Endometrial microvascular endothelial cells (primary cell): ENCODE results near the gene ZNF552. TPM values are rescaled to one million over a fixed set of nuclear protein-coding genes. Genes with fewer than 3 reads are reported as not detected.

Experiments used
- in situ Hi-C: cut with HindIII; loops from 2 replicates; pipeline ENCODE4 v1.10.0; 2017; ENCODE audit warnings: low sequenced_read_pairs, low pct_unique_long_range_greater_than_20kb; ENCODE audit errors: inconsistent ontology term
- total RNA-seq: library from RNA; depleted of rRNA; stranded (reverse); fragments of >200 nt; gene quantifications from one replicate; pipeline ENCODE4 v1.2.3, GENCODE V29; 2015; ENCODE audit errors: inconsistent ontology term

Gene ZNF552
- total RNA-seq, 1 donor from 2014 or later, result 3.4 TPM

DNA sequence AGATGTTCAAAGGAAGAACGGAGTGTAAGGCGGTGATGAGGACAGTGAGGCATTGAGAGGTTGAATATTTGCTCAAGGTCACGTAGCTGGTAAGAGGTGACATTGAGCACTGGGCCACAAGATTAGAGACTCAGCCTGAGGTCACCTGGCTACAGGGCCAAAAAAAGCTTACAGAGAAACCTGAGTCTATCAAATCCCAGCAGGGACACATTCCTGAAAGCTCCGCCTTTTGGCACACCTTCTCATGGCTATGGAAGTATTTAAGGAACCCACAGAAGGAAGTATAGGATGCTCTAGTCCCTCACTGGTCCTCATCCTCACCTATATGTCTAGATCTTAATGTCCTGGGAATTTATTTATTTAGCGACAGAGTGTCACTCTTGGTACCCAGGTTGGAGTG is 27.8 kb downstream of the ZNF552 start:
- in situ Hi-C loops, result no loop called here

DNA sequence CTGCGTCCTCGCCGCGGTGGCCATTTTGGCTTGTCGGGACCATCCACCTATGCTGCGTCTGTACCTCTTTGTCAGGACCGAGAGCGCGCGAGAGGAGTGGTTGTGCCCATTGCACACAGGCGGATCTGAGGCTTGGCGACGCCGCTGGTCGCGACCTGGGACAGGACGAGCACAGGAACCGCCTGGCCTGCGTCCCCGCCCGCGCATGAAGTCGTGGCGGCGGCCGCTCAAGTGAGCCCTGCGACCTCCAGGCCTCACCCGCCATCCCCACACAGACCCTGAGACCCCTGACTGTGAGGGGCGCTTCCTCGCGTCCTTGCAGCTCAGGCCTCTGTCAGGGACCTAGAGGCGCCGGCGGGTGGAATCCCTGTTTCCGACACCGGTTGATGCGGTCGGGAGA is 28.4 kb downstream of the ZNF552 start:
- in situ Hi-C loops, result no loop called here

DNA sequence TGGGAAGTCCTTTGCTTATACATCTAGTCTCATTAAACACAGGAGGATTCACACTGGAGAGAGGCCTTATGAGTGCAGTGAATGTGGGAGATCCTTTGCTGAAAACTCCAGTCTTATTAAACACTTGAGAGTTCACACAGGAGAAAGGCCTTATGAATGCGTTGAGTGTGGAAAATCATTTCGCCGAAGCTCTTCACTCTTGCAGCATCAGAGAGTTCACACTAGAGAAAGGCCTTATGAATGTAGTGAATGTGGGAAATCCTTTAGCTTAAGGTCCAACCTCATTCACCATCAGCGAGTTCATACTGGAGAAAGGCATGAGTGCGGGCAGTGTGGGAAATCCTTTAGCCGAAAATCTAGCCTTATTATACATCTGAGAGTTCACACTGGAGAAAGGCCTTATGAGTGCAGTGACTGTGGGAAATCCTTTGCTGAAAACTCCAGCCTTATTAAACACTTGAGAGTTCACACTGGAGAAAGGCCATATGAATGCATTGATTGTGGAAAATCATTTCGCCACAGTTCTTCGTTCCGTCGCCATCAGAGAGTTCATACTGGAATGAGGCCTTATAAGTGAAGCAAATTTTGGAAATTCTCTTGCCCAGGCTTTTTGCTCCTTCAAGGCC is 35.4 kb downstream of the ZNF552 start:
- in situ Hi-C loops, result no loop called here

DNA sequence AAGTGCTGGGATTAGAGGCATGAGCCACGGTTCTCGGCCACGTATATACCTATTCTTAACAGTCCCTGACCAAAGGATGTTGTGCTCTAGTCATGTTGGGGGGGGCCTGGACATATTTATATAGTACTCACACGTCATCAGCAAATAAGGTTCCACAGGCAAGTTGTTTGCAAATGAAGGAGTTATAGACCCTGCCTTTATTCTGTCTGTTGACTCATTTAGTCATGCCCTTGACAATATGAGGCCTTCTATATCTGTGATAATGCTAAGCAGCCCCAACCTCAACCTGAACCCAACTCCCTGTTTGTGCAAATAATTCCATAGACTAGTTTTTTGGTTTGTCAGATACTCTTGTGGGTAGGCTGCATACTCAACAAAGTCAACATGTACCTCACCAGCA is 36.4 kb downstream of the ZNF552 start:
- in situ Hi-C loops, result no loop called here

DNA sequence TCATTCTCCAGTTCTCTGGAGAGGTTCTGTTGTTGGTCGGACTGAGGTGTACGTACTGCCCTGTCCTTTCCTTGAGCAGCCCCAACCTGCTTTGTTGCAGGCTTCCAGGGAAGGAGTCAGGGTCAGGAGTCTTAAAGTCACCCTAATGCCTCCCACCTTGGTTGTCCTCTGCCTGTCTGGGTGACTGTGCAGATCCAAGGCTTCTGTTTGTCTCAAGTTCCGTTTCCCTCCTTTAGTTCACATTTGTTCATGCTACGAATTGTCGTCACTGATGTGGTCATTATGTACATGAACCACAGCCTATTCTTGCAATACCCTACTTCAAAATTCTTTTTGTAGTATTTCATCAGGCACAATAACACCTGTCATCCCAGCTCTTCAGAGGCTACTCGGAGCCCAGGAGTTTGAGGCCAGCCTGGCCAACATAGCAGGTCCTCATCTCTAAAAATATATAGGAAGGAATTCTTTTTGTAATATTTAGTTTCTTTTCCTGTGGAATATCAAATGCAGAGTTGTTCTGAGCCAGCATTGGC is 37.9 kb downstream of the ZNF552 start:
- in situ Hi-C loops, result no loop called here

DNA sequence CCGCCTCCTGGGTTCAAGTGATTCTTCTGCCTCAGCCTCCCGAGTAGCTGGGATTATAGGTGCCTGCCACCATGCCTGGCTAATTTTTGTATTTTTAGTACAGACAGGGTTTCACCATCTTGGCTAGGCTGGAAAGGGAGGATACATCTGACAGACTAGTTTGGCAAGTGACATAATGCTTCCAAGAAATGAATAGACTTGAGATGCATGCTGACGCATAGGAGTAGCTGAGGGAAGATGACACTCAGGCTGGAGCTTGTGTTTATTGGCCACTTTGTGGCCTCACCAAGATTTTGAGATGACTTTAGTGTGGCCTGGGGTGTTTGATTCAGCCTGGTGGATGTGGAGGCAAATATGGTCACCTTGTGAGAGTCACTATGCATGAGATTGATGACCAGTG is 41.2 kb downstream of the ZNF552 start:
- in situ Hi-C loops, result no loop called here

DNA sequence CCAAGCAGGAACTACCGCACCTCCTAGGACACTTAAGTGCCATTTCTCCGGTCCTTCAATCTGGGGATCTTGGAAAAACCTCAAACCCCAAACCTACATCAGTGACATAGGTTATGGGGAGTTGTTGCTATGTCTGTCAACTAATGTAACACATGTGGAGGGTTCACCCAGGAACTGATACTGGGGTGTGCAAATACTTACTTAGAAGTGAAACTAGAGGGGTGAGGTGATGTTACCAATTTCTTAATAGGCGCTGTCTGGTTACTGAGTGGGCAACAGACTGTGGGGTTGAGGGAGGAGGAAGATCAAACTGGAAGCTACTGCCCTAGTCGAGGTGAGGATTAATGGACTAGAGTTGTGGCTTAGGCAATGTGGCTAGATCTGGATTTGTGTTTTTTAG is 43.3 kb downstream of the ZNF552 start:
- in situ Hi-C loops, result no loop called here

DNA sequence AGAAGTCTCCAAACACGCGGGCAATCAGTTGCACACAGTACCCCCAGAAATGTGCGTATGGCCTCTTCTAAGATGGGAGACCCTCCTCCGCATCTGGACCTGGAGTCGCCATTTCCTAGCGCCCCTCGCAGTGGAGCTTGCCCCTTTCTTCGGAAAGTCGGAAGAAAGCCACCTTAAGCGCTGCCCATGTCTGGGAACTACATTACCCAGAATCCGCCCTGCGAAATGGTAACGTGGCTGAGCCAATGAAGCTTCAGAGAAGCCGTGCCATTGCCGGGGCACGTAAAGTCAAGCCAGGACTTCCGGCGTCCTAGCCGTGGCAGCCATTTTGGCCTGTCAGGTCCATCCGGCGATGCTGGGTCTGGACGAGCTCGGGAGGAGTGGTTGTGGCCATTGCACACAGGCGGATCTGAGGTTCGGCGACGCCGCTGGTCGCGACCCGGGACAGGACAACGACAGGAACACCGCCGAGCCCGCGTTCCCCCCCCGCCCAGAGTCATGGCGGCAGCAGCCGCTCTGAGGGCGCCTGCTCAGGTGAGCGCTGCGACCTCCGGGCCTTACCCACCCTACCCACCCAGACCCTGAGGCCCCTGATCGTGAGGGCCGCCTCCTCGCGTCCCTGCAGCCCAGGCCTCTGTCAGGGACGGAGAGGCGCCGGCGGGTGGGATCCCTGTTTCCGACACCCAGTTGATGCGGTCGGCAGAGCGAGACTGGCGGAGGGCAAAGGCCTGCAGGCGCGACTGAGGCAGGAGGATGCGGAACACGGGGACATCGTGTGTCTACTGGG is 45.2 kb downstream of the ZNF552 start, which contains the start of gene ZNF586:
Gene ZNF586, plus strand, starts transcription at position 332 of the 787 bp plus-strand sequence. Its CDS starts 167 bp downstream, at position 499.
- in situ Hi-C loops, result no loop called here

DNA sequence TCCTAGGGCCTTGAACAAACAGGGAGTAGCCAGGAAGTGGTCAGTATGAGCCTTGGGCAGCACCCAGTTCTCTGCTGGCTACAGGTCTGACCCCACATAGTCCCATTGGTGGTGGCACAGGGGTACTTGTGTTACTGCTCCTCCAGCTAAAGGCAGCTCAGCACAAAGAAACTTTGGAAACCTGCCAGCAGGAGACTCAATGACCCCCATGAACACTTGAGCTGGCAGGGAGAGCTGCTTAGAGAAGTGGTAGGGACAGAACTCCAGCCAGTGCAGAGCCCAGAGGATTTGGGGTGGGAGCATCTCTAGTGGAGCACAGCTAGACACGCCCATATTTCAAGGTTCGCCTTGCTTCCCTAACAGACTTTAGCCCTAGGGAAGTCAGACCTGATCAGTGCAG is 55.6 kb downstream of the ZNF552 start:
- in situ Hi-C loops, result no loop called here

DNA sequence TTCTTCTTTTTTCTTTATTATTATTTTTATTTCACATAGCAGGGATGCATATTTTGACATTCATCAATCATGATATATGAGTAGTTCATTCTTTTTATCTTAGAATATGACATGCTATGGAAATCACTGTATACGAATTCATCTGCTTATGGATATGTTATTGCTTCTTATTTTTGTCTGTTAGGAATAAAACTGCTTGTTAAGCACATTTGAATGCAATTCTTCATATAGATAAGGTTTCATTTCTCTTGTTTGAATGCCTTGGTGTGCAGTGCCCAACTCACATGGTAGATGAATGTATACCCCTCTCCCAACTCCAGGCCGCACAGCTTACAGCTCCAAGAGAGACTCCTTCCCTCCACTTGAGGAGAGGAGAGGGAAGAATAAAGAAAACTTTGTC is 56.8 kb downstream of the ZNF552 start:
- in situ Hi-C loops, result no loop called here

Other genes with a start within 250 kb of the ZNF552 start
- gene ZNF416, start 236.0 kb downstream of the ZNF552 start, total RNA-seq, result 2.5 TPM
- 0.28 TPM for gene ZIK1, start 230.8 kb downstream of the ZNF552 start, total RNA-seq
- 14.5 TPM for gene ZNF530, start 215.0 kb downstream of the ZNF552 start, total RNA-seq
- 5.9 TPM for gene ZNF134, start 200.7 kb downstream of the ZNF552 start, total RNA-seq
- gene ZNF211, start 181.7 kb downstream of the ZNF552 start, total RNA-seq, result 1.7 TPM
- gene ZSCAN4, start 146.0 kb downstream of the ZNF552 start, total RNA-seq, result not detected
- gene ZNF551, start 132.9 kb downstream of the ZNF552 start, total RNA-seq, result 5.1 TPM
- under 0.01 TPM for gene ZNF154, start 105.7 kb downstream of the ZNF552 start, total RNA-seq
- gene ZNF671, start 87.3 kb downstream of the ZNF552 start, total RNA-seq, result 4.1 TPM
- 6.3 TPM for gene ZNF776, start 68.1 kb downstream of the ZNF552 start, total RNA-seq
- 11.5 TPM for gene ZNF586, start 45.2 kb downstream of the ZNF552 start, total RNA-seq
- gene ZNF587B, start 15.4 kb upstream of the ZNF552 start, total RNA-seq, result 7.4 TPM
- 35.4 TPM for gene ZNF587, start 34.9 kb upstream of the ZNF552 start, total RNA-seq
- 1.7 TPM for gene ZNF814, start 74.1 kb upstream of the ZNF552 start, total RNA-seq
- 4.8 TPM for gene ZNF417, start 101.7 kb upstream of the ZNF552 start, total RNA-seq
- gene ZNF418, start 120.5 kb upstream of the ZNF552 start, total RNA-seq, result under 0.01 TPM
- 0.84 TPM for gene ZNF256, start 132.8 kb upstream of the ZNF552 start, total RNA-seq
- gene C19orf18, start 159.6 kb upstream of the ZNF552 start, total RNA-seq, result not detected
- gene ZNF606, start 187.9 kb upstream of the ZNF552 start, total RNA-seq, result 11.5 TPM
- gene ZSCAN1, start 219.1 kb upstream of the ZNF552 start, total RNA-seq, result not detected
- not detected for gene ZNF135, start 244.4 kb upstream of the ZNF552 start, total RNA-seq